CD4-positive, alpha-beta T cell treated with Interleukin-17A for 4 hours (primary cell): ENCODE results near the gene HELT.
"Not testable (repeated sequence)": the region's sequence is repeated elsewhere in the genome, so short reads cannot be mapped to it uniquely, and the experiment has no call there.

ENCODE experiments used
- DNase-seq: peaks from one replicate; pipeline ENCODE4 v3.0.0-alpha.2; 2020; ENCODE audit warnings: mixed read lengths

HELT gene

GRCh38 chr4:185039508-185040273 is 21.4 kb downstream of the HELT start:
- peak; percentile 61 for DNase-seq

- no peak for DNase-seq
These were observed 22.2 kb downstream of the HELT start for GRCh38 chr4:185040523-185040922.

DNA sequence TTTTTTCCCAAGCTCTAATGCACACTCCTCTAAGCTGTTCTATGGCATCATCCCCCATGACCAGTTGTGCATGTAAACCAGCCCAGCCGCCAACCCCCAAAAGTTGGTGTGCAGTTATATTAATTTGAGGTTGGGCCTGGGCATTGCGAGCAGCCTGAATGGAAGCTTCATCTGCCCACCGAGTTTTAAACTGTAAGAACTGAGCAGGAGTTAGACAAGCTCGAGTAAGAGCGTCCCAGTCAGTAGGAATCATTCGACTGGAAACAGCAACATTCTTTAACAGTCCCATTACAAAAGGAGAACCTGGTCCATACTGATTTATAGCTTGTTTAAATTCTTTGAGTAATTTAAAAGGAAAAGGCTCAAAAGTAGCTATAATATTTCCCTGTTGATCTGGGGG is 32.0 kb downstream of the HELT start:
- not testable (repeated sequence) for DNase-seq

- not testable (repeated sequence) for DNase-seq
These were observed 33.0 kb downstream of the HELT start for GRCh38 chr4:185051283-185051682.

DNA sequence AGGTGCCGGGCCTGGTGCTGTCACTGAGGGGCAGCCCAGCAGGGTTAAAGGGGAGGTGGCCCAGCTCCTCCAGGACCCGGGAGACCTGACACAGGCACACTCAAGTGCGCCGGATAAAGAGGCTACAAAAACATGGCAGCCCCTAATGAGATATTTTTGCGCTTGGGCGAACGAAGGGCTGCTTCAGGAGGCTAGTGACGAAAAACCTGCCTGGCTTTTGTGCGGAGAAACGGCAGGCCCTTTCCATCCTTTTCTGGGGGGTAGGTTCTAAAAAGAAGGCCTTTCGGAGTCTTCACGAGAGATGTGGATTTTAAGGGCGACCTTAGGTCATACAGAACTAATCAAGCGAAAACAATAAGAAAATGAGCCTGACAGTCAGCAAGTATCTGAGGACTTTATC is 35.5 kb downstream of the HELT start:
- DNase-seq, result no peak

DNA sequence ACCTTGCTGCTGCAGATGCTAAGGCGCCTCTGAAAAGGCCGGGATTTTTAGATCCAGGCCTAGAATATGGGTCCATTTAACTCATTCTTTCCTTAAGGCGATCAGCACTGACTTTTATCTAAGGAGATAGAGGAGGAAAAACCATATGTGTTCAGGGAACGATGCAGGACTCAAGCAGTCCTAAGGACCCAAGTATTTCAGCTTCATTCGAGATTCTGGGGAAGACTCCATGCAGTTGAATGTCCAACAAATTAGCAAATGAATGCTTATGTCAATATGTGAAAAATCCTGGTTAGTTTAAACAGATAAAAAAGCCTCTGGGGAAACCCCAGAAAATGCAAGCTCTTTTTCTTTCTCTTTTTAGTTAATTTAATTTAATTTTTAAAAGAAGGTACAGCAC is 36.0 kb downstream of the HELT start:
- DNase-seq, result no peak

- DNase-seq, result no peak
These were observed 36.6 kb downstream of the HELT start for GRCh38 chr4:185054886-185055285.

DNA sequence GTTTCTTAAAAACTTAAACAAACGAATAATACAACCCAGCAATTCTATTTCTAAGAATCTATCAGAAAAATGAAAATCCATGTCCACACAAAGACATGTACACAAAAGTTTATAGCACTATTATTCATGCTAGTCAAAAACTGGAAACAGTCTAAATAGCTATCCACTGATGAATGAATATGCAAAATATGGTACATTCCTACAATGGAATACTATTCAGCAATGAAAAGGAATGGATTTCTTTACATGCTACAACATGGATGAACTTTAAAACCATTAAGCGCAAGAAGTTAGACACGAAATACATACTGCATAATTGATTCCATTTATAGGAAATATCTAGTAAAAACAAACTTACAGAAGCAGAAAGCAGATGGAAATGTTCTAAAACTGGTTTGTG is 43.3 kb downstream of the HELT start:
- DNase-seq, result no peak

- no peak for DNase-seq
These were observed 44.3 kb downstream of the HELT start for GRCh38 chr4:185062606-185063005.

DNA sequence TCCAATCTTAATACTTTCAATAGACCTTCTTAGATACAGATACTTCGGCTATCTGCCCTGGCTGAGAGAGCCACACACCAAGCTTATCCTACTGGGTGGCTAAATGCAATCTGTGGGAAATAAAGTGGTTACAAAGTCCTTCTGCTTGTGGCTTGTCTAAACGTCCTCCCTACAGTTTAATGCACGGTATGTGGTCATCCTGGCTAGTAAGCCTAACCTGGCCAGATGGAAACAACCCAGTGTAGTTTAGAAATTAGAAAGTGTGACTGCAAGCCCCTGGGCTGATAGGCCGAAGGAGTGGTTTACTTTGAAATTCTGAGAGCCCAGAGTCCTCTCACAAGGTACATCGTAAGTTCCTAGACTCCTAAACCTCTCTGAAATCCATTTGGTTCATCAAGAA is 47.9 kb downstream of the HELT start:
- no peak for DNase-seq

DNA sequence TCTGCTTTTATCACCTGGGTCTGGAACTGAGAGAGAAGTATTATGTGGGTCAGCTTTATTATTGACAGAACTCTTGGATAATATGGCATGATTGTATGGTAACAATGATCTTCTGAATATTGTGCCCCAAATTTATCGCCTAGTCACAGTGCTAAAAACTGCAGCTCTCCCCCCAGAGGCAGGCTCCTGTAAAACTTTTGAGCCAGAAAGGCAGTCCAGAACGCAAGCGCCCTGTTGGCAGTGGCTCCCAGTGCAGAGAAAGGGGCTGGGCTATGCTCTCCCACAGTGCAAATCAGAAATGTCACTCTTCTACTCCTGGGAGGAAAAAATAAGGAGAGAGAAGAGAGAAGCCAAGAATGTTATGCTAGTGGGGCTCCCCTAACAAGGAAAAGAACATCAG is 50.5 kb downstream of the HELT start:
- DNase-seq, result no peak
